Fibroblast of skin of back (primary cell): ENCODE measurements around the gene ANKS3.

Source experiments
- DNase-seq: peaks from one replicate; pipeline ENCODE4 v3.0.0-alpha.2; 2013

Gene ANKS3

GRCh38 chr16:4666537-4667202 lies 67.4 kb downstream of the ANKS3 start:
- DNase-seq, result no peak

GRCh38 chr16:4664538-4665418 lies 69.3 kb downstream of the ANKS3 start:
- DNase-seq, result no peak

GRCh38 chr16:4663777-4664465 lies 70.2 kb downstream of the ANKS3 start:
- peak; percentile 7 for DNase-seq

DNA sequence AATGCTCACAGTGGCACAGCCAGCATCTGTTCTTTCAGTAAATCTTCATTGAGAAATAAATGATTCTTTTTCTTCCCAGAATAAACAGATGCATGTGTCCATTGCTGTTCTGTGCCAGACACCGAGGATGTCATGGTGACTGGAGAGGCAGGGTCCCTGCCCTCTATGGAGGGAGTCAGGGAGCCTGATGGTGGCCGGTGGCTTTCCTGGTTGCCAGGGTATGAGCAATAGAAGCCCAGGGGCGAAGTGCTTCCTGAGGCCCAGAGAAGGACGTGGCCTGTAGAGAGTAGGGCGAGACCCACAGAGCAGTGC lies 70.7 kb downstream of the ANKS3 start:
- no peak for DNase-seq

DNA sequence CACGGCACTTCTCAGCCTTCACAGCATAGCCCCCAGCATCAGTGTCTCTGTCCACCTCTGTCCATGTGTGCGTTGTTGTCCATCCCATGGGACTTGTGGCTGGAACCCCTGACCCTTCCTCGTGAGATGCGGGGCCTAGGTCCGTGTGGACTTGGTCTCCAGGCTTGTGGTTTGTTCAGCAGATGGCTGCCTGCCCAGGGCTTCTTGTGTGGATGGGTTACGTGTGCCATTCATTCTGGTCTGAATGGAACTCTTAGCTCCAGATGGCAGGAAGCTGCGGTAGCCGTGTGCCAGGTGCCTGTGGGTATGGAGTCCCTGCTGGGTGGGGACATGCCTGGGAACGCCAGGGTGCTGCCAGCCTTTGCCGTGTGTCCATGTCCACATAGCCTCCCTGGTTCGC lies 72.4 kb downstream of the ANKS3 start:
- DNase-seq, result no peak

DNA sequence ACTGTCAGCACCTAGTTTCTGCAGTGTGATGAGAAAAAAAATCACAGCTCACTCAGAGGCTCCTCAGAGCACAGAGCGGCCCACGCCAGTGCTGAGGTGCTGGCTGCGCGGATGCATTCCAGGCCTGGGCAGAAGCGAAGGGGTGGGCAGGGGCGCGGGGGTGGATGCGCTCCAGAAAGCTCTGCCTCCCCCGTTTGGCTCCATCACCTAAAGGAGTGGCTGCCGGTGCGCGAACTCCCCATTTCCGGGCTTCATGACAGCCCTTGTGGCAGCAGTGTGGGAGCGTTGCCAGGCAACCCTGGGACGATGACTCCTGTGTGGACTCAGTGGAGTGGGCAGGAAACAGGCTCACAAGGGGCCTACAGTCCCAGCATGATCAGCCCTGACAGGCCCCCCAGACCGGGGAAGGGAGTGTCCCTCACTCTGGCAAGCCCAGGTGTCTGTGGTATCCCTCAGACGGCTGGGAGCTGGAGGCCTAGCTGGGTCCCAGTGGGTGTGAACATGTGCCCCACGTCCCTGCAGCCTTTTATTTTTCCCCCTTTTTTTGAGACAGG lies 73.5 kb downstream of the ANKS3 start:
- DNase-seq, result peak; percentile 43

- DNase-seq, result no peak
Measured at GRCh38 chr16:4659363-4660353, 74.4 kb downstream of the ANKS3 start.

- DNase-seq, result no peak
Measured at GRCh38 chr16:4656695-4657686, 77.1 kb downstream of the ANKS3 start.

- DNase-seq, result no peak
Measured at GRCh38 chr16:4656221-4656620, 77.8 kb downstream of the ANKS3 start.

GRCh38 chr16:4655801-4656200 lies 78.3 kb downstream of the ANKS3 start:
- no peak for DNase-seq

DNA sequence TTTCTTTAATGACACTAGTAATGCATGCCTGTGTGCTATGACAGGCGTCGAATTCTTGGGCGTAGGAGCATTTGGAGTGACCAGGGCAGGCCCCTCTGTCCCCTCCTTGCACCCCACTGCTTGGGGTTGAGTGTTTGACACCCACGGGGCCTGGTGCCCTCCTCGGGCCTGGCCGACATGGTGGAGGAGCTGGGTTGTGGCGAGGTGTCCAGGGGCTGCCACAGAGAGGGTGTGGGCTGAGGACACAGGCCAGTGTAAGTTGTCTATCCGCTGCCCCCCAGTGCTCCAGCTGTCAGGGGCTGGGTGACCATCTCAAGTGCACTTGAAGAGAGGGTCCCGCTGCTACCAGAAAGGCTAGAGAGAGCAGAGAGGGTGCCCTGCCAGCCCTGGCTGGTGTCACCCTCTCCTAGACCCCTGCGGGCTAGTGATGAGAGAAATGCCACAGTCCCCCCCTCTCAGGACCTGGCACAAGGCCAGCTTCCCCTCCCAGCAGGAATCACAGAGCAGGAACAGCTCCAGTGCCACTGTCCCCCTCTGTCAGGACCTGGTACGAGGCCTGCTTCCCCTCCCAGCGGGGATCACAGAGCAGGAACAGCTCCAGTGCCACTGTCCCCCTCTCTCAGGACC lies 79.0 kb downstream of the ANKS3 start:
- no peak for DNase-seq

- no peak for DNase-seq
Measured at GRCh38 chr16:4654011-4654963, 79.8 kb downstream of the ANKS3 start.

GRCh38 chr16:4652561-4652960 lies 81.5 kb downstream of the ANKS3 start:
- DNase-seq, result no peak

- no peak for DNase-seq
Measured at GRCh38 chr16:4651827-4652226, 82.2 kb downstream of the ANKS3 start.

GRCh38 chr16:4650443-4651074 lies 83.5 kb downstream of the ANKS3 start:
- DNase-seq, result peak; percentile 60

DNA sequence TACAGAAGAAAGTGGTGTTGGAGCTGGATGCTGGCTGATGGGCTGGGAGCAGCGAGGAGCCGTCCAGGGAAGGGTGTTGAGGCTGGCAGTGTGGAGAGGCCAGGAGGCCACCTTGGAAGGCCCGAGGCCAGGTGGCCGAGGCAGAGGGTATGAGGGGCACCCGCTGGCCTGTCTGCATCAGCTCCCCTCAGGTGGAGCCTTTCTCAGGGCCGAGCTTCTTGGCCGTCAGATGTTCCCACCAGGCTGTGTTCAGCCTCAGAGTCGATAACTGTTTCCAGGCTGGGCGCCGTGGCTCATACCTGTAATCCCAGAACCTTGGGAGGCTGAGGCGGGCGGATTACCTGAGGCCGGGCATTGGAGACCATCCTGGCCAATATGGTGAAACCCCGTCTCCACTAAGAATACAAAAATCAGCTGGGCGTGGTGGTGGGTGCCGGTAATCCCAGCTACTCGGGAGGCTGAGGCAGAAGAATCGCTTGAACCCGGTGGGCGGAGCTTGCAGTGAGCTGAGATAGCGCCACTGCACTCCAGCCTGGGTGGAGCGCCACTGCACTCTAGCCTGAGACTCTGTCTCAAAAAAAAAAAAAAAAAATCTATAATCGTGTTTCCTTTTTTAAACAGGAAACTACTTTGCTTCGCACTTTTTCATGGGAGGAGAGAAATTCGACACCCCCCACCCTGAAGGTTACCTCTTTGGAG lies 84.2 kb downstream of the ANKS3 start:
- DNase-seq, result no peak

DNA sequence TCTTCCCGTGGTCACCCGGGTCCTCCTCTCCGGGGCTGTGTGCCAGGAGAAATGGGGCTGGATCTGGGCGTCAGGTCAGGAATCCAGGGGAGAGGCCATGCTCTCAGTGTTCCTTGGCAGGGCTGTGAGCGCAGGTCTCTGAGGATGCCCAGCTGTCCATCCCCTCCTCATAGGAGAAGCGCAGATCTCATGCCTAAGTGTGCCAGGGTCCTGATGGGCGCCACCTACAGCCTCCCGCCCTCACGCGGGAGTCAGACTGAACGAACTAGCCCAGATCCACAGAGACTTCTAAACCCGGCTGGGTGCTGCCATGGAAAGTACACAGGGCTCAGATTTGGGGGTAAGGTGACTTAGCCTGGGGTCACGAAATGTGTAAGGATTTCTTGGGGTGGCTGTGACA lies 85.2 kb downstream of the ANKS3 start:
- DNase-seq, result no peak

DNA sequence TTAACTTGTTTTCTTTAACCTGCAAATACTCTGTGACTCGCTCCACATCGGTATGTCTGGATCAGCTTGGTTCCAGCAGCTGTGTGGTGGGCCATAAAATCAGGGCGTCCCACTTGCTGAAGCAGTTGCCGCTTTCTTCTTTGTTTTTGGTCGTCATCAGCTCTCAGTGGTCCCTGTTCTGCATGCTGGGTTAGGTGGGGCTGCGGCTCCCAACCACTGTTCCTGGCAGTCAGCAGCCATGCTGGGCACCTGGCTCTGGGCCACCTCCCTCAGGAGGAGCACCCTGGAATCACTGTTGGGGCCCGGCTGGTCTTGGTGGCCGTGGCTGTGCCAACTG lies 86.5 kb downstream of the ANKS3 start:
- DNase-seq, result no peak
